Left ventricle myocardium inferior (tissue), 1 donor: ENCODE data around the gene ZNF628. TPM values are rescaled to one million over a fixed set of nuclear protein-coding genes. Genes with fewer than 3 reads are reported as not detected.

Experiments
- DNase-seq: peaks from one replicate; pipeline ENCODE4 v3.0.0-alpha.2; 2020
- H3K27ac ChIP-seq: fragments of 200-600 bp; replicated peaks from 2 replicates; pipeline ENCODE4 v1.8.0; 2021
- H3K27me3 ChIP-seq: fragments of 200-600 bp; 2 replicates; pipeline ENCODE4 v1.8.0; 2021; ENCODE audit warnings: low read depth
- H3K36me3 ChIP-seq: fragments of 200-600 bp; 2 replicates; pipeline ENCODE4 v1.8.0; 2021
- H3K4me1 ChIP-seq: fragments of 200-600 bp; 2 replicates; pipeline ENCODE4 v1.8.0; 2021
- H3K4me3 ChIP-seq: fragments of 200-600 bp; 2 replicates; pipeline ENCODE4 v1.8.0; 2021; ENCODE audit warnings: mild to moderate bottlenecking, moderate library complexity
- H3K9me3 ChIP-seq: fragments of 200-600 bp; replicated peaks from 2 replicates; pipeline ENCODE4 v1.8.0; 2021
- intact Hi-C: fragments of 100-400 bp; cut with micrococcal nuclease; formaldehyde crosslinking; loops from one replicate; pipeline ENCODE4 v1.11.0; 2022
- total RNA-seq: library from RNA; stranded (reverse); fragmentation: NEBNext Ultra II Directional; extraction: Animal tissue kit (Norgen Biotek cat#: 25700); gene quantifications from one replicate; pipeline ENCODE4 v1.2.1, GENCODE V29; 2021
- TF ChIP-seq, protein P1 (sequence below): fragments of 200-600 bp; IDR thresholded peaks from 2 replicates; pipeline ENCODE4 v1.8.0; 2021; ENCODE audit warnings: antibody characterized with exemption, mild to moderate bottlenecking, borderline replicate concordance
- donor health status: DM: no; HTN: yes; CAD: no; lungs with severe emphysema.

Gene ZNF628
- total RNA-seq, 1 donor from 2014 or later = 5.4 TPM

DNA sequence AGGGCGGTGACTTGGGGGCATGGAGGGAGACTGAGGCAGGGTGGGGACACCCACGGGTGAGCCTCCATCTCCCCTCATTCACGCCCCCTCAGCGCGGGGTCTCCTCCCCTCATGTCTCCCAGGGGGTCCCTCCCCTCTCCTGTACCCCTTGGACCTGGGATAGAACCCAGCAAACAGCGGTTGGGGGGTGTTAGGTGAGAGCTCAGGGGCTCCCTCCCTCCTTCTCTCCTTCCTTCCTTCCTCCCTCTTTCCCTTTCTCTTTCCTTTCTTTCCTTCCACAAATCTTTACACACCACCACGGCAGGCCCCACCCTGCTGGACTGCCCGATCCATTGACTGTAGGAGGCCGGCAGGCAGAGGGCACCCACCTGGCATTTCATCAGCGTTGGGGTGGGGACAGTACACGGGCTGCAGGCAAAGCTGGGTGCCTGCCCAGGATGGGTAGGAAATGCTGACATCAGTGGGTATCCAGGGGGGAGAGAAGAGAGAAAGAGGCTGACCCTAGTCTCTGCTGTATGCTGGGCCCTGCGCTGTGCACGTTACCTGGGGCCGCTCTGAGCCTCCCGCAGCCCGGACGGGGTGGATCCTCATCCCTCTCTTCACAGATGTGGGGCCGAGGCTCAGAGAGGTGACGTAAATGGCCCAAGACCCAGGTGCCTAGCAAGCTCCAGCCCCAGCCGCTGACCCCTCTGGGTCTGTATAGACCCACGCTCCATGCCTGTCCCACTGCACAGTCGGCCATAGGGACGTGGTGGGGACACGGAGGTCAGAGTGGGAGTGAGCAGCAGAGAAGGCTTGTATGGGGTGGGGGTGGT is 15.3 kb downstream of the ZNF628 start:
- Histone ChIP-seq H3K27ac (peak overlapping the region; percentile 40), H3K4me3 (no peak overlapping the region), H3K9me3 (no peaks in the 10 kb centered on the region), H3K27me3 (peaks cover 39% of the 10 kb centered on the region), H3K4me1 (peaks cover 47% of the 10 kb centered on the region), H3K36me3 (peaks cover 3% of the 10 kb centered on the region)
- TF ChIP-seq, protein P1, sequence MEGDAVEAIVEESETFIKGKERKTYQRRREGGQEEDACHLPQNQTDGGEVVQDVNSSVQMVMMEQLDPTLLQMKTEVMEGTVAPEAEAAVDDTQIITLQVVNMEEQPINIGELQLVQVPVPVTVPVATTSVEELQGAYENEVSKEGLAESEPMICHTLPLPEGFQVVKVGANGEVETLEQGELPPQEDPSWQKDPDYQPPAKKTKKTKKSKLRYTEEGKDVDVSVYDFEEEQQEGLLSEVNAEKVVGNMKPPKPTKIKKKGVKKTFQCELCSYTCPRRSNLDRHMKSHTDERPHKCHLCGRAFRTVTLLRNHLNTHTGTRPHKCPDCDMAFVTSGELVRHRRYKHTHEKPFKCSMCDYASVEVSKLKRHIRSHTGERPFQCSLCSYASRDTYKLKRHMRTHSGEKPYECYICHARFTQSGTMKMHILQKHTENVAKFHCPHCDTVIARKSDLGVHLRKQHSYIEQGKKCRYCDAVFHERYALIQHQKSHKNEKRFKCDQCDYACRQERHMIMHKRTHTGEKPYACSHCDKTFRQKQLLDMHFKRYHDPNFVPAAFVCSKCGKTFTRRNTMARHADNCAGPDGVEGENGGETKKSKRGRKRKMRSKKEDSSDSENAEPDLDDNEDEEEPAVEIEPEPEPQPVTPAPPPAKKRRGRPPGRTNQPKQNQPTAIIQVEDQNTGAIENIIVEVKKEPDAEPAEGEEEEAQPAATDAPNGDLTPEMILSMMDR = no peak
- DNase-seq = no peak
- intact Hi-C loops = no loop called here

- no peak for DNase-seq
- intact Hi-C loops = no loop called here
Measured at GRCh38 chr19:55492362-55492944, 16.0 kb downstream of the ZNF628 start.

GRCh38 chr19:55493052-55493644 is 16.7 kb downstream of the ZNF628 start:
- DNase-seq = no peak

More at GRCh38 chr19:55492362-55492944, 16.0 kb downstream of the ZNF628 start:
- no peaks in the 10 kb centered on the region for H3K9me3 ChIP-seq
- peaks cover 6% of the 10 kb centered on the region for H3K36me3 ChIP-seq
- TF ChIP-seq, protein P1 = no peak
- H3K4me1 ChIP-seq = peaks cover 40% of the 10 kb centered on the region
- H3K27me3 ChIP-seq = peaks cover 39% of the 10 kb centered on the region
- peak overlapping the region; percentile 90 for H3K27ac ChIP-seq
- H3K4me3 ChIP-seq = no peak overlapping the region

GRCh38 chr19:55493645-55494171 is 17.3 kb downstream of the ZNF628 start:
- Histone ChIP-seq H3K9me3 (no peaks in the 10 kb centered on the region), H3K4me1 (peaks cover 30% of the 10 kb centered on the region), H3K4me3 (peak overlapping the region; percentile 63), H3K27me3 (peaks cover 39% of the 10 kb centered on the region), H3K36me3 (peaks cover 6% of the 10 kb centered on the region), H3K27ac (peak overlapping the region; percentile 90)
- TF ChIP-seq, protein P1 = no peak
- no peak for DNase-seq
- intact Hi-C loops = no loop called here

More at GRCh38 chr19:55493052-55493644, 16.7 kb downstream of the ZNF628 start:
- H3K4me3 ChIP-seq = peak overlapping the region; percentile 63
- peaks cover 34% of the 10 kb centered on the region for H3K4me1 ChIP-seq
- H3K27ac ChIP-seq = peak overlapping the region; percentile 90
- H3K36me3 ChIP-seq = peaks cover 6% of the 10 kb centered on the region
- H3K27me3 ChIP-seq = peaks cover 39% of the 10 kb centered on the region
- TF ChIP-seq, protein P1 = no peak
- intact Hi-C loops = no loop called here
- no peaks in the 10 kb centered on the region for H3K9me3 ChIP-seq

- TF ChIP-seq, protein P1 = no peak
- H3K4me3 ChIP-seq = peak overlapping the region; percentile 63
- H3K27ac ChIP-seq = peak overlapping the region; percentile 90
- peaks cover 27% of the 10 kb centered on the region for H3K4me1 ChIP-seq
- DNase-seq = peak; percentile 68
- H3K9me3 ChIP-seq = no peaks in the 10 kb centered on the region
- H3K27me3 ChIP-seq = peaks cover 36% of the 10 kb centered on the region
- intact Hi-C loops = no loop called here
- peaks cover 6% of the 10 kb centered on the region for H3K36me3 ChIP-seq
Measured at GRCh38 chr19:55494172-55494761, 17.9 kb downstream of the ZNF628 start.
